ENCODE measurements around the gene TBC1D19.

DNA sequence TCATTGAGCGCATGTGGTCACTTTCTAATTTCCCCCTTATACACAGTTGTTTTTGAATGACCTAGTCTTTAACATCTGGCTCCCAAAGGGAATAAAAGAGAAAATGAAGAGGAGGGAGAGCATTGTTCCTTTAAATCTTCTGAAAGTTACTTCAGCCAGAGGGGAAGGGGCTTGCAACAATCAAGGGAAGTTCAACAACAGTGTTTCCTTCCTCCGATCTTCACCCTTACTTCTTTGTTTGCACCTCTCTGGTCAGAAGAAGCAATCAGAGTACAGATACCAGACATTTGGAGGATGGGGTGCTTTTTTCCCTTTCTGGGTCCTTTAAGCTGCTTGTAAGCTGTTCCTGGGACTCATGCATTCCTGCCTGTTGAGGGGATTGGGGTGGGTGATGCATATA is 125.4 kb downstream of the TBC1D19 start:
- TF ChIP-seq, protein P1, sequence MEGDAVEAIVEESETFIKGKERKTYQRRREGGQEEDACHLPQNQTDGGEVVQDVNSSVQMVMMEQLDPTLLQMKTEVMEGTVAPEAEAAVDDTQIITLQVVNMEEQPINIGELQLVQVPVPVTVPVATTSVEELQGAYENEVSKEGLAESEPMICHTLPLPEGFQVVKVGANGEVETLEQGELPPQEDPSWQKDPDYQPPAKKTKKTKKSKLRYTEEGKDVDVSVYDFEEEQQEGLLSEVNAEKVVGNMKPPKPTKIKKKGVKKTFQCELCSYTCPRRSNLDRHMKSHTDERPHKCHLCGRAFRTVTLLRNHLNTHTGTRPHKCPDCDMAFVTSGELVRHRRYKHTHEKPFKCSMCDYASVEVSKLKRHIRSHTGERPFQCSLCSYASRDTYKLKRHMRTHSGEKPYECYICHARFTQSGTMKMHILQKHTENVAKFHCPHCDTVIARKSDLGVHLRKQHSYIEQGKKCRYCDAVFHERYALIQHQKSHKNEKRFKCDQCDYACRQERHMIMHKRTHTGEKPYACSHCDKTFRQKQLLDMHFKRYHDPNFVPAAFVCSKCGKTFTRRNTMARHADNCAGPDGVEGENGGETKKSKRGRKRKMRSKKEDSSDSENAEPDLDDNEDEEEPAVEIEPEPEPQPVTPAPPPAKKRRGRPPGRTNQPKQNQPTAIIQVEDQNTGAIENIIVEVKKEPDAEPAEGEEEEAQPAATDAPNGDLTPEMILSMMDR (IDR thresholded peaks at IDR 0.05): no peak
- TF ChIP-seq EZH2 (IDR thresholded peaks at IDR 0.05; ENCODE audit: borderline replicate concordance, insufficient read depth, low read depth, low read length, poor library complexity, severe bottlenecking): no peak
